MV-4-11 (cell line): ENCODE results near the gene MLLT3.

Experiments used
- DNase-seq: peaks from one replicate; lab custom pipeline; 2025; lab: John Stamatoyannopoulos, UW

The MLLT3 gene

DNA sequence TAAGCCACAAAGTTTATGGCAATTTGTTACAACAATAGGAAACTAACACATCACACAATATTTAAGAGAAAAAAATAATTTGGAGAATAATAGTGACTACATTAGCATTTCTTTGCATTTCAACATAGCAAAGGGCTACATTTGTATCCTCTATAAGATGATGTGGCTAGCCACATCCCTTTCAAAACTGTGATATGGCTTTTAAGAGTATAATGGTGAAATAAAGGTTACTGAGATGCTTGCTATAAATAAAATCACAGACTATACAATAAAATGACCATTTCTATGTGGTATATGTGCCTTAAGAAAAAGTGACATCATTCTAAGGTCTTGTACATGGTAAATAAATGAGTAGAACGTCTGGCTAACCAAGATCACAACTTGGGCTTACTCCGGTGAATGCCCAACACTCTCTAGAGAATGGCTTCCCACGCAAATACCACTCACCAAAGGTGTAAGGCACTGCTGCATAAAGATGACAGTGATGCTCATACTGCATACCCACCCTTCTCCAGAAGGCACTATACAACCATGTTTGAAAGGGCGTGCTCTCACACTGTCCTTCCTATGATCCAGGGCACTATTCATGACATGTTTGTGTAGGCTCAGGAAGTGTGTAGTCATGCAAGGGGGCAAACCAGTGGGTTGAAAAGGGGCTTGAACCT is 286.5 kb downstream of the MLLT3 start:
- no peak for DNase-seq

DNA sequence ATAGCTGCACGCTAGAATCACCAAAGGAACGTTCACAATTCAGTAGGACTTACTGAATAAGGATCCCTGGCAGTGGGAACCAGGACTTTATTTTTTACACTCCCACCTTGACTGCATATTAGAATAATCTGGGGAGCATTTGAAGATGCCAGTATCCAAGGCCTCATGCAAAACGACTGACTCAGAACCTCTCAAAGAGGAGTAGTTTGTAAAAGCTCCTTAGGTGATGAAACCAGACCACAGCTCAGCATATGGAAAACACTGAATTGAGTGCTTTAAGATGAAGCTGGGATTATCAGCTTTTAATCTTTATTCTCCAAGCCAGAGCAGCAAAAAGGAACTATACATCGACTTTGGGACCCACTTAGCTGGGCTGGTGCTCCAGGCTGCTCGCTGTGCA is 288.3 kb downstream of the MLLT3 start:
- no peak for DNase-seq

DNA sequence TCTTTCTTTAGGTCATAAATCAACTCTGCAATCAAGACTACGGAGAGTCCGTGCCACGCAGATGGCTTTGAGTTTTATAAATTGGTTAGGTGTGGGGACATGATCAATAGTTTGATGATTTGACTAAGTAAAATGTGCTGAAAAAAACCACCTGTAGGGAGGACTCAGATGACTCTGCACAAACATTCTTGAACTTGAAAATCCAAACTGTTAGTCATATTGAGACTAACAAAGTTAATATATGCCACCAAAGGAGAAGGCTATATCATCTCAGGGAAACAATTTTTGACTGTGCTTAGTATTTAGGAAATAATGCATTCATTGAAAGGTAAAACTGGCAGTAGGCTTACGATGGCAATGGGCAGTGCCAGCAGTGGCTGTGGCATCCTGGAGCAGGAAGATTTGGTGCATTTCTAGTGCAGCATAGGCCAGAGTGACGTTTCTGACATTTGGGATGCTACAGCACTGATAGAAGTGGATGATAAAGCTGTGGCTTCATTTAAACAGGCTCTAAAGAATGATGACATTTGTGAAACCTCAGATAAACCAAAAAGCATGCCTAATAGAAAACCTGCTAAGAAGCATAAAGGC is 291.1 kb downstream of the MLLT3 start:
- DNase-seq = no peak

DNA sequence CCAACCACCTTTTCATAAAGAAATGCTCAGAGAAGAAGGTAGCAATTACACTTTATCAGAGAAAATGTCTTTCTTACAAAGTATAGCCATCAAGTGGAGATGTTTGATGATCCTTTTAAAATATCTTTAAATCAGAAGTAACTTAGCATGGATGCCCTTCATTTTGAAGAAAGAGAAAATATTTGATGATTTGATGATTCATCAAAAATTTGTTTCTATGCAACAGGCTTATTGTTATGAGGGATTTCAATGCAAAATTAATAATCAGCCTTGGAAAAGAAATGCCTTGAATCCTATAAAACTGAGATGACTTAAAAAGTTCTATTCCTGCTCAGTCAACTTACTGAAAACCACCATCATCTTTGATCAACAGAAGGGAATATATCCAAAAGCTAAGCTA is 291.6 kb downstream of the MLLT3 start:
- no peak for DNase-seq

DNA sequence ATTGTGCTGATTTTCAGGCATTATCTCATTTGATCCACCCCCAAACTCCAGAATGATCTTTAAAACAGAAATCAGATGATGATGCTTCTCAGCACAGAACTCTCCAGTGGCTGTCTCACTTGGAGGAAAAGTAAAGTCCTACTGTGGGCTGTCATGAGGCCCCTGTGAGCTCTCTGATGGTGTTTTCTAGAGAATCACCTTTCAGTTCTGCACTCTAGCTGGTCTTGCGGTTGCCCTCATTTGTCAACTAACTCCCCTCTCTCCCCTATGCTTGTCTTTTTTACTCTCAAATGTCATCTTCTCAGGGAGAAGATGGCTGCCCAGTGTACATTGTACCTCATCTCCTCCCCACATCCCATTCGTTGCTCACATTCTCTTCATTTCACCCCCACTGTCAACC is 295.8 kb downstream of the MLLT3 start:
- no peak for DNase-seq

DNA sequence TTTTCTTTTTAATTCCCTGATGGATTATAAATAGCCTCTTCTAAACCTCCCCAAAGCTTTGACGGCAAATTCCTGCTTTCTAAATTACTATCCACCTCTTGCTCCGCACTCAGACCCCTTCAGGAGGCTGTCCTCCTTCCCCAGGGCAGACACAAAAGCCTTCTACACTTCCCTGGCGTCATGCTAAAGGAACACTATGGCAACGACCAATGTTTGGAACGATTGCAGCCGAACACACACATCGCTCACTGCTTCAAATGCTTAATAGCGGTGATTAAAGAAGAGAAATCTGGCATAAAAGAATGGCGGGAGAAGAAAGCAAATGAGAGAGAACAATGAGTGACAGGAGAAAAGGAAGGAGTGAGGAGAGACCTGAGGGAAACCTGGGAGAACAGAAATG is 297.3 kb downstream of the MLLT3 start:
- DNase-seq = no peak

DNA sequence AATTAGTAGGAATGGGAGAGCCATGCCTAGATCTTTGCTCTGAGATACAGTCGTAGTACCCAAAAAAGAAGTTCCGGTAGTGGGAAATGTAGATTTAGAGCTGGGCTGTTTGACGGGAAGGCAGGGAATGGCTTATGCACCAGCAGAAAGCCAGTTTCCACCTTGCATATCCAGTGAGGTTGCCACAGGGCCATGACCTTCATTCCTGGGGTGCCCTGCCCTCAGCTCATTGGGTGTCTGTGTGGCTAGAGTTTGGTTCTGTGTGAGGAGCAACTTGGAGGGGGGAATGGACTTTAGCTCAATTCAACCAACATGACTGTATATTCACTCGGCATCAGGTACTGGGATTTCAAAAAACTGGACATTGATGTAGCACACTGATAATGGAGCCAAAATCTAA is 300.1 kb downstream of the MLLT3 start:
- DNase-seq = no peak

DNA sequence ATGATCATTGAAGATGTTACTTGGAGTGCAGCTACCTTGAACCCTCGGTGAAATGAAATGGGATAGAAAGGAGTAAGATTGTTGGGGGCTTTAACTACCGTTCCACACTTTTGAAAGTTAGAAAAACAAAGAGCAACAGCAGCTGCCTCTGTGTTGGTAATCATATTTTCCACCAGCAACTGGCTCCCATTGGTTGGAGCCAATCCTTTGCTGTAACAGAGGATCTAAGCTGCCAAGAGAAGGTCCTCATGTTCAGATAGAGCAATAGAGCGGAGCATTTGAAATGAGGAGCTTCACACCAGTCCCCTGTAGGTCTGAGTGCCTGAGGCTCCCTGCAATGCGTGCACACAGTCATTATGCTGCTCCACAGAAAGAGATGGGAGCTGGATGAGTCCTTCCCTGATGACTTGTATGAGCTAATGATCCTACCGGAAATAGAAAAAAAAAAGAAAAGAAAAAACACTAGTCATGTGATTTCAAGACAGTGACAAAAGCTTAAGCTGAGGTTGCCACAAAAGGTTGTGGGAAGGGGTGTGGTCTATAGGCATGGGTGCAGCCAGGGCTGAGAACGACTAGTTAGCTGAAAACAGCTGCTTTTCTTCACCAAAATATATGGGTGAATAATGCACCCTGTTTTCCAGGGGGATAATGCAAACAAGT is 300.7 kb downstream of the MLLT3 start:
- DNase-seq = peak; percentile 11

DNA sequence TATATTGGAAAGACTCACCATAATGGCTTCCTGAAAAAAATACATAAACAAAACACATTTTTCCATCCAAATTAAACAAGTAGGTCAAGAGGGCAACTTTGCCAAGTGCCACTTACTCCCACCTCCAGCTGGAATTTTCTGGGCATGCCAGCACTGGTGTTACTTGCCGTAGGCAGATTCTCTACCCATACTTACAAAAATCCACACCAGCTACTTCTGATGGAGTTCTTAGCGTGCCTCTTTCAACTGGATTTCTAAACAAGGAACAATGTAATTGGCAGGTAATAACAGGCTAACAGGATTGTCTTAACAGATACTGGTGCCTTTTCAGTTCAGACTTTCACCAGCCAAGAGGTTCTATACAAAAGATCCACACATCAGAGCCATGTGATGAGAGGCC is 301.4 kb downstream of the MLLT3 start:
- DNase-seq = no peak

DNA sequence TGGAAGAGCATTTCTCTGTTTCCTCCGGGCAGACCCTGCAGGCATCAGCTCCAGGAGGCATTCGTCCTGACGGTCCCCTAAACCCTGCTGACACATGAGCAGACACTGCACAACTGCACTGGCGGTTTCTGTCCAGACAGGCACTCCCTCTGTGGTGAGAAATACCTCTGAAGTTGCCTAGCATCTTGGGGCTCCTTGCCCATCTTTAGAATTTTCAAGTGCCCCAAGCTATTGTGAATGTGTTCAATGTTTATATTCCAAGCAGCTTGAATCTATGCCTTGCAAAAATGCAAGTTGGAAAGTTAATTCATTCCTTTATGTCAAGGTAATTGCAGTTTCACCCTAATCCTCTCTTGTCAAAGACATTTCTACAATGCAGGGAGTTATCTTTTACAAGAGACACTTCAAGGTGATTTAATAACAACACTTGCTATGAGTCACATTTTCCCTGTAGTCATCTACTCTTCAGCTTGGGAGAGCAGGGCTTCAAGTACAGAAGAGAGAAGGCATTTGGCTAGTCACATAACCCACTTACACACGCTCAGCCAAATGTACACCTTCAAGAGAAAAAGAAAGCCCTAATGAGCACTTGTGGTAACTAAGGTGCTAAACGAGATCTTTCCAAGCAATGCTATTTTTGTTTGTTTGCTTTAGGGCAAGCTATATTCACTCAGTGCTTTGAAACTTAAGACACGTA is 302.5 kb downstream of the MLLT3 start:
- DNase-seq = no peak

DNA sequence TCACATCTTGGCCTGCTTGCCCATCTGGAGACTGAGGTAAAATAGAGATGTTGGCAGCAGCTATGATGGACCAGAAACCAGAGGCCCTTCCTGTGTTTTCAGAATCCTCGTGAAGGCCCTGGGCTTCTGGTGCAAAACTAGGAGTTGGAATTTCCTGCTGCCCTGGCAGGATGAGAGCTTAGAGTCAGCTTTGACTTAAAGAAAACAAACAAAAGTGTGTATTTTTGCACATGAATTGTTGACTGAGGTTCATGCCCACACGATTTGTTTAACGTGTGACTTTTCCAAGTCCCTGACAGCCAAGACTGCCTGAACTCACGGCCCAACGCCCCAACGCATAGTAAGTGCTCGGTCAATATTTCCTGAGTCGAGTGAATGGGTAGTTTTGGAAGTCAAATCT is 303.1 kb downstream of the MLLT3 start:
- DNase-seq = no peak

DNA sequence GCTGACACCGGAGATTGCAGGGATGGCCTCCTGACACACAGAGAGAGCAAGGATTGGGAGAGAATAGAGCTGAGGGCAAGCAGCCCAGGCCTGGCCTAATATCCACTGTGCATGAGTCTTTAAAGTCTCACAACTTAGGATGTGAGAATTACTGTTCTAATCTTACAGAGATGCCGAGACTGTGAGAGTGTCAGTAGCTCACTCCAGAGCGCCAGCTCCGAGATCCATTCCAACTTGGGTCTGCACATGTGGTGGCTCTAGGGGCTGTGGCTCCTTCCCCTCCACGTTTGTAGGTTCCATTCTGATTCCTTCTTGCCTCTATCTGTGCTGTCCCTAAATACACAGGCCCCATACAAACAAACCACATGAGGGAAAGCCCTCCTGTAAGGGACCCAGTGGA is 304.6 kb downstream of the MLLT3 start:
- no peak for DNase-seq

DNA sequence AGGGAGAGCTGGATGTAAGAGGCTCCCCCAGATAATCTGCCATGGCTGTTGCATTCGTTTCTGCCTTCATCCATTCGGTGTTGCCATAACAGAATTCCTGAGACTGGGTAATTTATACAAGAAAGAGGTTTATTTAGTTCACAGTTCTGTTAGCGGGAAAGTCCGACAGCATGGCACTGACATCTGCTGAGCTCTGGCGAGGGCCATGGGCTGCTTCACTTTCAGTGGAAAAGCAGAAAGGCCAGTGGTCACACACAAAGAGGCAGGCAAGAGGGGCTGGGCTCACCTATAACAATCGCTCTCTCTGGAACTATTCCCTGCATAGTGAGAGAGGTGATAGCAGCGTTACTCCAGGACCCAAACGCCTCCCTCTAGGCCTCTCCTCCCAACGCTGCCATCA is 305.9 kb downstream of the MLLT3 start:
- no peak for DNase-seq

DNA sequence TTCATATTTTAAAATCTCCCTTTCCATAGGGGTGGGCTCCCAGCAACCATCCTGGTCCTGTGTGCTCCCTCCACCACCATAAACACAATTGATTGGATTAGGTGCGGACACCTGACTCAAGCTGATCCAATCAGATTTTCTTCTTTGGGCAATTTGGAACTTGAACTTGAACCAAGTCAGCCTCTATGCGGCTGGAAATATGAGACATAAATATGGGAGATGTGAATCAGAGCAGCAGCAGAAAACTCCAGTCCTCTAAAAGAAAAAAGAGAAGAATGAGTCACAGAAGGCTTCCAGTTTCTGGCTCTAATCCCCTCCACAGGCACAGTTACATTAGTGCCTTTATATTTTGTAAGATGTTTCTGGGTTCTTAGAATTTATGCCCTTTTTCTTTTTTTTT is 306.6 kb downstream of the MLLT3 start:
- peak; percentile 27 for DNase-seq

DNA sequence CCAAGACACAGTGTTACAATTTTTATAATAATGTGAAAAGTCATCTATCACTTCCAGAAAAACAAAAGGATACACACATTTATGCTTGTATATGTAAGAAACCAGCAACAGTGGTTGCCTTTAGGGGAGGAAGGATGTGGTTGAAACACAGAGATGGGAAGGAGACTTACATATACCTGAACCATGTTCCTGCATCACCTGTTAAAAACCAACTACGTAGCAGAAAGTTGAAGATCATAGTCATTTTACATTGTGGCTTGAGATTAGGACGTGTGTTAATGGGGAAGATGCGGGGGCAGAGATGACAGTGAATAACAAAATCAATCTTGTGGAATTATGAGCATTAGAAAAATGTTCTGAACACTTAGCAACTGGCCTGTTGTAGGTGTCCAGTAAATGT is 307.3 kb downstream of the MLLT3 start:
- DNase-seq = no peak

DNA sequence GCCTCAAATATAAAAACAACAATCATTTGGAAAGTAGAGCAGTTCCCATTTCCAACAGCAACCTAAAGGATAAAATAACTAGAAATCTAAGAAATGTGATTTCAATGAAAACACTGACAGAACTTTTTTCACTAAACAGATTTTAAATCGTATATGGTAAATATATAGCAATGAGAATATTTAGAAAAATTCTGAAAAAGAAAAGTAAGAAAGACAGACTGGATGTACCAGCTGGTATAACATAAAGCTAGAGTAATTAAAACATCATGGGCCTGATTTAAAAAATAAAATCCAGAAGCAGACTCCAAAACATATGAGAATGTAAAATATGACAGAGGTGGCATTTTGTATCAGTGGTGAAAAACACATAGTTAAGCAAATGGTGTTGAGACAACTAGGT is 308.9 kb downstream of the MLLT3 start:
- DNase-seq = no peak

DNA sequence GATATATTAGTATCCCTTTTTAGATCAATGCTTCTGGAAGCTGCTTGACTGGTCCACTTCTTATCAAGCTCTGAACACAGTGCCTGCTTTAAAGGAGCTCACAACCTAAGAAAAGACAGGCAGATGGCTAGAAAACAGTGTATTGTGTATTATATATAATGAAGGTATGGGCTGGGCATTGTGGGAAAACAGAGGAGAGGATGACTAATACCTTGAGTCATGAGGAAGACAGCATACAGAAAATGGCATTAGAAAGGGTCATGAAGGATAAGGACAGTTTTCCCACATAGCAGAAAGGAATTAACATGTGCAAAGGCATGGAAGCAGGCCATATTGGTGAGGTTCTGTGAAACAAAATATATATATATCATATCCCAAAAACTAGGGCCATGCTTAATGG is 309.6 kb downstream of the MLLT3 start:
- DNase-seq = no peak

DNA sequence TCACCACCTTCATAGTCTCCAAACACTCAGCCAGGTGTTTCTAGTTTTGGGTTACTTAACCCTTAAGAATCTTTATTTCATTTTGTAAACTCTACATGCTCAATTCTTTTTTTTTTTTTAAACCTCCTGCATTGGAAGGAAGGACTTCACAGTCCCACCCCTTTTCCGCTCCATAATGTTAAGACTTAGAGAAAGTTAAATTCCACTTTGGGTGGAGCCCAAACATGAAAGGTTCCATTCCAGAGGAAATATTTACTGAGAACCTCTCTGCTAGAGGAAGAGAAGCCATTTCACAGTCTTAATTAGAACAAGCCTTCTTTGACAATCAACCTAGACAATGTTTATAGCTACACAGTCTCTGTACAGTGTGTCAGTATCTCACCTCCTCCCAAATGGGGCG is 312.3 kb downstream of the MLLT3 start:
- no peak for DNase-seq

DNA sequence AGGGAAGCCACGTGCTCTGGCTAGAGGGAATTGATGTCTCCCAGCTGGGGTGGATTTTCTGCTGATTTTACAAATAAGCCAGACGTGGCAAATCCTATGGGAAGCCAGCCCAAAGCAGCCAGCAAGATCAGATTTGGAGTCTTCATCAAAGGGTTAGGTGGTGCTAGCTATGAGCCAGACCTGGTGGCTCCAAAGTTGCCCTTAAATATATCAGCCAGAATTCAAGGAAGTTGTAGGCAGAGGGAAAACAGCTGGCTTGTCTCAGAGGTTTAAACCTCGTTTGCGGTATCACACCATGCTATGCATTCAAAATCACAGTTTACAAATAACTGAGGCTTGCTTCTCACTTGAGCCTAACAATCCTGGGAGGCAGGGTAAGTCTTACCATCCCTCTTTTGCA is 313.2 kb downstream of the MLLT3 start:
- DNase-seq = no peak

DNA sequence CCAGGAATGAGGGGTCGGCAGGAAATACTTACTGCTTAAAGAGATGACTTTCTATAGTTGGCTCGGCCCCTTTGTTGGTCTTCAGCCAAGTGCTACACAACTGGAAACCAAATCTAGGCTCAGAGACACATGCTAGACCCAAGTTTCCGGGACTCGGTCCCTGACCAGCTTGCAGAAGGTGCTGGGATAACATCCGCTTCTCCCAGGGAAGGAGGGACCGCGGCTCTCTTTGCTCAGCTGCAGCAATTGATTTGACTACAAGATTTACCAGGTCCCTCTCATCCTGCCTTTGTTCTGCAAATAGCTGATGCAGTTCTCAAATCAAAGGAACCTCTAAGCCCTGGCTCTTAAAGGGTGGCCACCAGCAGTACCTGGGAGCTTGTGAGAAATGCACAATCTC is 314.7 kb downstream of the MLLT3 start:
- no peak for DNase-seq

DNA sequence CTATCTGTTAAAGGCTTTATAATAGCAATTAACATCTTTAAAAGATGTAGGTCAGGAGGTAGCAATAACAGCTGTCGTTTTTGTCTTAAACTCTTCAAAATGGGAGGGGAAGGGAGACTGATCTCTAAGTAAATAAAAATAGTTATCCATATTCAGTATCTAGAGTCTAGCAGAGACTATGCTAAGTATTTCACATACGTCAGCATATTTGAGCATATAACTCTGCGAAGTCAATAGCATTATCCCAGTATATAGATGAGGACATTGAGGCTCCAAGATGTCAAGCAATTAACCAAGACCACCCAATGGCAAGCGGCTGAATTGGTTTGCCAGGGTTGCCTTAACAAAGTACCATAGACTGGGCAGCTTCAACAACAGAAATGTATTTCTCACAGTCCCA is 316.8 kb downstream of the MLLT3 start:
- DNase-seq = no peak

DNA sequence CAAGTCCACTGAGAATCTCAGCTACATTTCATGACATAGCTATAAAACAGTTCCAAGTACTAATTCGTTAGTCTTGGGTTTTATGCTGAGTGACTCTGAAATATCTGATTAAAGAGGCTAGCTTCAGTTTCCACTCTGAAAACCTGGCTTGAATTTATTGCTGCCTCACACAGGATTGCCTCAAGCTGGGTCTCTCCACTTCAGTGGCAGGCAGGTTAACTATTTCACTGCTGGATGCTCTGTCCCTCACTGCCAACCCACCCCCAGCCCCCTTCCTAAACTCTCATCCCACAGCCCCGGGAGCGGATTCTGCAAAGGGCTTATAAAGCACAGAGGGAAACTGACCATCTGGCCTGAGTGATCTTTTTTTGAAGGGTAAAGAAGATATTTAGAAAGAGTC is 318.3 kb downstream of the MLLT3 start:
- DNase-seq = no peak

DNA sequence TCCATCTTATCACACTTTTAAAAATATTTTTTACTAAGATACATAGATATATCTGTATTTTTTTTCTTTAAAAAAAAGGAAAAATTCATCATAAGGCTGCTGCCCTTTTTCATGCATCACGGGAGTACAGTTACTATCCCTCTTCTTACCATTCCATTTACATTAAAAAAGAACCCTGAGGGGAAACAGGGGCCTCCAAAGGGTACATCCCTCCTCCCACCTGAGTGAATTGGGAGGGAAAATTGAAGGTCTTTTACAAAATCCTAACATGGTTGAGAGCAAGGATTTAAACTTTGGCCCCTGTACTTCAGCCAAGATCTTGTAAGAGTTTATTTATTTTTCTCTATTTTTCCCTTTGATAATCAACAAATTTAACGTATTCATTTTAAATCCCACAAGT is 319.2 kb downstream of the MLLT3 start:
- no peak for DNase-seq
